Fibroblast of lung (primary cell): Measurements from ENCODE around the gene GLDC.

Experiments
- EZH2 ChIP-seq: IDR thresholded peaks from 2 replicates; pipeline ENCODE4 v1.5.1; 2012; ENCODE audit warnings: low read length, control low read depth, mild to moderate bottlenecking; ENCODE audit errors: missing control alignments
- TF ChIP-seq, protein P1 (sequence below), 2 donors: IDR thresholded peaks in 1 of 2; conservative IDR thresholded peaks in 1 of 2; 1 replicate in 1 of 2; 2 replicates in 1 of 2; pipeline ENCODE4 v1.5.1; 2011 to 2012; ENCODE audit warnings: low read length in 2 of 2, control low read depth in 1 of 2, inconsistent platforms in 1 of 2, low read depth in 1 of 2, mild to moderate bottlenecking in 1 of 2

DNA sequence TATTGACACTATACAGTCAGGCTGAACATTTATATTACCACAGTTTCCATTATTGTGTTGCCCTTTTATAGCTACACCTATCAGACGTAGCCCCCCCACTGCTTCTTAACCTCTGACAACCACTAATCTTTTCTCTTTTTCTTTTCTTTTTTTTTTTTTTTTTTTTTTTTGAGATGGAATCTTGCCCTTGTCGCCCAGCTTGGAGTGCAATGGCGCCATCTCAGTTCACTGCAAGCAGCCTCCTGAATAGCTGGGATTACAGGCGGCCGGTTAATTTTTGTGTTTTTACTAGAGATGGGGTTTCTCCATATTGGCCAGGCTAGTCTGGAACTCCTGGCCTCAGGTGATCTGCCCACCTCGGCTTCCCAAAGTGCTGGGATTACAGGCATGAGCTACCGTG, 157.1 kb downstream of the GLDC start:
- TF ChIP-seq, protein P1, sequence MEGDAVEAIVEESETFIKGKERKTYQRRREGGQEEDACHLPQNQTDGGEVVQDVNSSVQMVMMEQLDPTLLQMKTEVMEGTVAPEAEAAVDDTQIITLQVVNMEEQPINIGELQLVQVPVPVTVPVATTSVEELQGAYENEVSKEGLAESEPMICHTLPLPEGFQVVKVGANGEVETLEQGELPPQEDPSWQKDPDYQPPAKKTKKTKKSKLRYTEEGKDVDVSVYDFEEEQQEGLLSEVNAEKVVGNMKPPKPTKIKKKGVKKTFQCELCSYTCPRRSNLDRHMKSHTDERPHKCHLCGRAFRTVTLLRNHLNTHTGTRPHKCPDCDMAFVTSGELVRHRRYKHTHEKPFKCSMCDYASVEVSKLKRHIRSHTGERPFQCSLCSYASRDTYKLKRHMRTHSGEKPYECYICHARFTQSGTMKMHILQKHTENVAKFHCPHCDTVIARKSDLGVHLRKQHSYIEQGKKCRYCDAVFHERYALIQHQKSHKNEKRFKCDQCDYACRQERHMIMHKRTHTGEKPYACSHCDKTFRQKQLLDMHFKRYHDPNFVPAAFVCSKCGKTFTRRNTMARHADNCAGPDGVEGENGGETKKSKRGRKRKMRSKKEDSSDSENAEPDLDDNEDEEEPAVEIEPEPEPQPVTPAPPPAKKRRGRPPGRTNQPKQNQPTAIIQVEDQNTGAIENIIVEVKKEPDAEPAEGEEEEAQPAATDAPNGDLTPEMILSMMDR (conservative IDR thresholded peaks at IDR 0.05 in 1 of 2, IDR thresholded peaks at IDR 0.05 in 1 of 2; ENCODE audit: low read depth in 1 of 2, low read length in 2 of 2), result no peak
- TF ChIP-seq EZH2, result no peak
